Activated effector memory CD4-positive, alpha-beta T cell treated with anti-CD3 and anti-CD28 coated beads, Interleukin-2, amount 50 U/mL, for 16 hours (primary cell): Measurements from ENCODE around the gene PDZD7.

Experiments used
- DNase-seq: peaks from one replicate; pipeline ENCODE4 v3.0.0-alpha.2; 2020

The PDZD7 gene

DNA sequence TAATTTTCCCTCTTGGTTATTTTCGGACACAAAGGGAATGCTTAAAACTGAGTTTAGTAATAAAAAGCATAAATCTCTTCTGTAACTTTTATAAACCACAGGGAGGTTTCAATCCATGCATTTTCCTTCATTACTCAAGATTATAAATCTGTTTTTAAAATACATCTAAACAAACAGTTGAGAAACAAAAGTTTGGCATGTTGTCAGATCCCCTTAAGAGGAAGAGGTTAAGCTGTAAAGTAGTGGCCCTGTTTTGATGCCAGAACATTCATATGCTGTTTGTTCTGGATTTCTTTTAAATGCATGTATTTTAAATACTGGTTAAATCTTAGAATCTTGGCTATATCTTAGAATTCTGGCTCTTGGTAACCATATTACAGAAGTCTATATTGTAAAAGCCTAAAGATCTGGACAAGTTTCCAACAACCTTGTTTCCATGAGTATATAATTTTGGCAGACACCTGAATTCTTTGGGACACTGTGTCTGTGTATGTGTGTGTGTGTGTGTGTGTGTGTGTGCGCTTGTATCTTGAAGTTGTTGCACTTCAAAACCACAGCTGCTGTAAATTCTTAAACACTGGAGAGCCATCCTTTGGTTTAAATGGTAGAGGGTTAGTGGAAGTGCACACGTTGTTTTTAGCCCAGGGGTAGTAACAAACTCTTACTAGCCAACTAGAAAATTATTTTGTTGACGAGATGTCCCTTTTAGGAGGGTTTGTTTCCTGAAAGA is 68.4 kb downstream of the PDZD7 start:
- no peak for DNase-seq

GRCh38 chr10:100960251-100960650 is 70.7 kb downstream of the PDZD7 start:
- DNase-seq = no peak
